ENCODE data around the gene QSOX1.

Gene QSOX1

GRCh38 chr1:180224902-180225301 lies 70.2 kb downstream of the QSOX1 start:
- ATAC-seq (no peak), DNase-seq (no peak)
- H3K27me3 Mint-ChIP-seq: peaks cover 75% of the 10 kb centered on the region
- H3K4me1 Mint-ChIP-seq: peaks cover 8% of the 10 kb centered on the region
- H3K9me3 Mint-ChIP-seq: no peaks in the 10 kb centered on the region
- no peak overlapping the region for H3K4me3 Mint-ChIP-seq
- no peak overlapping the region for H3K27ac Mint-ChIP-seq

DNA sequence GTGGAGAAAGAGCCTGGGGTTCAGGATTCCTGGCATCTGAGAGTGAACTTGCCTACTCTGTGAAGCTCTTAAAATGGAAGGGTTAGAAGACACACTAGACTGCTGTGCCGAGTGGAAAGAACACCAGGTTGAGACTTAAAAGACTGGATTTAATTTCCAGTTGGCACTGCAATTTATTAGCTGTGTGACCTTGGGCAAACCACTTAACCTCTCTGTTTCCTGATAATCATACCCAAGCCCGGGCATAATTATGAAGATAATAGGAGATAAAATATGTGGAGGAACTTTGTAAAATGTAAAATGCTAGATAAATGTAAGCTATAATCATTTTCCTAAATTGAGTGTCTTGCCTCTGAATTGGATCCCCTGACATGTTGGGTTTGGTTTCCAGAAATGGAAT lies 70.7 kb downstream of the QSOX1 start:
- ATAC-seq: no peak
- H3K4me3 Mint-ChIP-seq: no peak overlapping the region

GRCh38 chr1:180227861-180228647 lies 73.4 kb downstream of the QSOX1 start:
- Mint-ChIP-seq H3K4me1 (peaks cover 36% of the 10 kb centered on the region), H3K27me3 (peaks cover 92% of the 10 kb centered on the region), H3K4me3 (peak overlapping the region in 1 of 2 donors; percentile 65), H3K9me3 (no peaks in the 10 kb centered on the region), H3K27ac (peak overlapping the region in 1 of 2 donors; percentile 80)
- ATAC-seq (no peak), DNase-seq (no peak)

More for the DNA sequence above, 70.7 kb downstream of the QSOX1 start:
- Mint-ChIP-seq H3K27me3 (peaks cover 78% of the 10 kb centered on the region), H3K4me1 (peaks cover 9% of the 10 kb centered on the region), H3K27ac (no peak overlapping the region), H3K9me3 (no peaks in the 10 kb centered on the region)
- no peak for DNase-seq

GRCh38 chr1:180228648-180229482 lies 74.2 kb downstream of the QSOX1 start:
- DNase-seq (no peak), ATAC-seq (peak; percentile 33)
- H3K27me3 Mint-ChIP-seq: peaks cover 93% of the 10 kb centered on the region
- no peaks in the 10 kb centered on the region for H3K9me3 Mint-ChIP-seq
- H3K4me1 Mint-ChIP-seq: peaks cover 44% of the 10 kb centered on the region
- H3K4me3 Mint-ChIP-seq: peak overlapping the region; percentile 75 to 81
- peak overlapping the region in 1 of 2 donors; percentile 80 for H3K27ac Mint-ChIP-seq

- Mint-ChIP-seq H3K27me3 (peaks cover 93% of the 10 kb centered on the region), H3K4me1 (peaks cover 52% of the 10 kb centered on the region), H3K9me3 (no peaks in the 10 kb centered on the region), H3K4me3 (peak within 1 kb of the TSS; percentile 75 to 81), H3K27ac (no peak within 1 kb of the TSS)
- ATAC-seq (peak; percentile 37), DNase-seq (no peak)
These were observed 75.1 kb downstream of the QSOX1 start, which contains the start of gene LHX4 for GRCh38 chr1:180229483-180230415. Gene LHX4, plus strand, starts transcription at chr1:180230264. Its CDS starts 266 bp downstream, at chr1:180230530.

GRCh38 chr1:180230416-180230790 lies 75.7 kb downstream of the QSOX1 start:
- DNase-seq (no peak), ATAC-seq (peak; percentile 24)
- no peak overlapping the region for H3K27ac Mint-ChIP-seq
- peaks cover 93% of the 10 kb centered on the region for H3K27me3 Mint-ChIP-seq
- H3K4me1 Mint-ChIP-seq: peaks cover 59% of the 10 kb centered on the region
- peak overlapping the region; percentile 75 to 77 for H3K4me3 Mint-ChIP-seq
- no peaks in the 10 kb centered on the region for H3K9me3 Mint-ChIP-seq

GRCh38 chr1:180230791-180231505 lies 76.3 kb downstream of the QSOX1 start:
- peaks cover 93% of the 10 kb centered on the region for H3K27me3 Mint-ChIP-seq
- no peak for DNase-seq

GRCh38 chr1:180231506-180231921 lies 76.8 kb downstream of the QSOX1 start:
- Mint-ChIP-seq H3K4me3 (peak overlapping the region; percentile 75 to 77), H3K27me3 (peaks cover 93% of the 10 kb centered on the region), H3K27ac (no peak overlapping the region), H3K9me3 (no peaks in the 10 kb centered on the region), H3K4me1 (peaks cover 70% of the 10 kb centered on the region)
- ATAC-seq (peak; percentile 55), DNase-seq (peak in 1 of 2 donors; percentile 35)

More at GRCh38 chr1:180230791-180231505, 76.3 kb downstream of the QSOX1 start:
- Mint-ChIP-seq H3K4me3 (peak overlapping the region; percentile 75 to 77), H3K9me3 (no peaks in the 10 kb centered on the region), H3K27ac (no peak overlapping the region), H3K4me1 (peaks cover 64% of the 10 kb centered on the region)
- ATAC-seq: peak; percentile 39

GRCh38 chr1:180231936-180232335 lies 77.3 kb downstream of the QSOX1 start:
- no peak for ATAC-seq
- H3K4me3 Mint-ChIP-seq: peak overlapping the region; percentile 75 to 77
- no peaks in the 10 kb centered on the region for H3K9me3 Mint-ChIP-seq
- peaks cover 73% of the 10 kb centered on the region for H3K4me1 Mint-ChIP-seq
- DNase-seq: no peak
- no peak overlapping the region for H3K27ac Mint-ChIP-seq
- H3K27me3 Mint-ChIP-seq: peaks cover 93% of the 10 kb centered on the region

DNA sequence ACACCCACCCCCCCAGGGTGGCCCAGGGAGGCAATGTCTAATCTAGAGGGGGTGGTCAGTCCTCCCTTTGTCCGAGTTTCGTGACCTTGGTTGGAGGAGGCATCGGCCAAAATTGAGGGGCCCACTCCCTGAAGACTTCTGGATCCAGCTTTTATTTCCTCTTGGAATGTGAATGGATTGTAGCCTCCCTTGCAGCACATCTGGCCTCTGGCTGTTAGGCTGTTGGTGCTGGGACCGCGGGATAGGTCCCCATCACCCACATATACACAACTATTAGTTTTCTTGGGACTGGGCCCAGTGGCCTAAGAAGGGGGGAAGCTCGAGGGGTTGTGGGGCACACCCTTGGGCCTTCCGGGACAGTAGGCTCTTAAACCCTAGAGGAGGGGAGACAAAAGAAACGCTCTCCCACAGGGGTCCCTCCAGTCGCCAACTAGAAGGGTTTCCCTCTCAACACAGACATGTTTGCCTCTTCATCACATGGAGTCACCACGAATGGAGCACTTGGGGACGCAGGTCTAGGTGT lies 77.9 kb downstream of the QSOX1 start:
- Mint-ChIP-seq H3K27me3 (peaks cover 94% of the 10 kb centered on the region), H3K4me1 (peaks cover 73% of the 10 kb centered on the region), H3K9me3 (no peaks in the 10 kb centered on the region), H3K27ac (no peak overlapping the region), H3K4me3 (no peak overlapping the region)
- no peak for ATAC-seq
- DNase-seq: no peak

GRCh38 chr1:180233191-180234011 lies 78.7 kb downstream of the QSOX1 start:
- Mint-ChIP-seq H3K9me3 (no peaks in the 10 kb centered on the region), H3K27ac (no peak overlapping the region), H3K4me1 (peaks cover 73% of the 10 kb centered on the region), H3K4me3 (peak overlapping the region; percentile 23 to 56), H3K27me3 (peaks cover 94% of the 10 kb centered on the region)
- no peak for ATAC-seq
- DNase-seq: no peak

- ATAC-seq: no peak
- no peak overlapping the region for H3K27ac Mint-ChIP-seq
- DNase-seq: no peak
- H3K9me3 Mint-ChIP-seq: no peaks in the 10 kb centered on the region
- peak overlapping the region; percentile 64 to 71 for H3K4me3 Mint-ChIP-seq
- H3K4me1 Mint-ChIP-seq: peaks cover 65% of the 10 kb centered on the region
- H3K27me3 Mint-ChIP-seq: peaks cover 94% of the 10 kb centered on the region
These were observed 79.9 kb downstream of the QSOX1 start for GRCh38 chr1:180234369-180235076.

GRCh38 chr1:180235077-180235501 lies 80.4 kb downstream of the QSOX1 start:
- Mint-ChIP-seq H3K9me3 (no peaks in the 10 kb centered on the region), H3K27ac (no peak overlapping the region), H3K27me3 (peaks cover 100% of the 10 kb centered on the region), H3K4me1 (peaks cover 65% of the 10 kb centered on the region), H3K4me3 (peak overlapping the region; percentile 64 to 71)
- DNase-seq (no peak), ATAC-seq (no peak)

Data from stimulated activated naive CD8-positive, alpha-beta T cell treated with anti-CD3 and anti-CD28 coated beads, Interleukin-15, amount 100 ng/mL, for 72 hours (primary cell).